K562 (cell line): ENCODE measurements around the gene PTK7. TPM values are rescaled to one million over a fixed set of nuclear protein-coding genes. Genes with fewer than 3 reads are reported as not detected.

Experiments used
- C11orf30 ChIP-seq: fragments of 450-650 bp; IDR thresholded peaks from 2 replicates; pipeline ENCODE4 v1.6.1; 2016; ENCODE audit warnings: low read depth, mild to moderate bottlenecking
- CBFA2T2 ChIP-seq: fragments of 450-650 bp; conservative IDR thresholded peaks from 2 replicates; pipeline ENCODE4 v1.6.1; 2017; ENCODE audit warnings: mild to moderate bottlenecking
- DNMT1 ChIP-seq: fragments of 450-650 bp; IDR thresholded peaks from 2 replicates; pipeline ENCODE4 v1.6.1; 2016; ENCODE audit warnings: antibody characterized with exemption, mild to moderate bottlenecking
- ETV5 ChIP-seq: sonication (generic); formaldehyde crosslinking; IDR thresholded peaks from 2 replicates; pipeline ENCODE4 v1.4.0; 2020; ENCODE audit warnings: low read depth, mild to moderate bottlenecking, missing genetic modification reagents
- HNRNPLL ChIP-seq: fragments of 200-400 bp; formaldehyde crosslinking; IDR thresholded peaks from 2 replicates; pipeline ENCODE4 v1.6.1; 2017; ENCODE audit warnings: low read length, low read depth, mild to moderate bottlenecking; ENCODE audit not compliant: poor library complexity, severe bottlenecking
- HSF4 ChIP-seq: fragments of 250-450 bp; sonication (Bioruptor Pico); IDR thresholded peaks from 2 replicates; pipeline ENCODE4 v2.1.2; 2022; ENCODE audit warnings: mild to moderate bottlenecking, moderate library complexity, borderline replicate concordance
- NCOA2 ChIP-seq, 2 experiments: fragments of 450-650 bp; IDR thresholded peaks; 2 replicates each; pipeline ENCODE4 v1.6.1; 2018; ENCODE audit warnings: mild to moderate bottlenecking in 2 of 2, moderate library complexity in 1 of 2; ENCODE audit not compliant: partially characterized antibody in 2 of 2
- NR4A1 ChIP-seq, 2 experiments: fragments of 250-450 bp in 1 of 2; fragments of 450-650 bp in 1 of 2; sonication (Bioruptor Pico) in 1 of 2; IDR thresholded peaks; 2 replicates each; pipeline versions ENCODE4 v1.4.0 to v1.6.1; 2016 to 2020; ENCODE audit warnings: mild to moderate bottlenecking in 2 of 2, missing compliant biosample characterization in 1 of 2, missing genetic modification characterization in 1 of 2, moderate library complexity in 1 of 2
- RBM39 ChIP-seq: fragments of 200-400 bp; formaldehyde crosslinking; optimal IDR thresholded peaks from 2 replicates; pipeline ENCODE3; 2018; ENCODE audit warnings: low read depth, low read length
- ZFP30 ChIP-seq: fragments of 250-450 bp; sonication (Bioruptor Pico); IDR thresholded peaks from 2 replicates; pipeline ENCODE4 v1.8.0; 2022; ENCODE audit warnings: moderate library complexity, mild to moderate bottlenecking, inconsistent platforms, borderline replicate concordance
- ZNF239 ChIP-seq: fragments of 250-450 bp; sonication (Bioruptor Pico); IDR thresholded peaks from 2 replicates; pipeline ENCODE4 v1.4.0; 2020; ENCODE audit warnings: mild to moderate bottlenecking
- ZNF699 ChIP-seq: fragments of 250-450 bp; sonication (Bioruptor Pico); IDR thresholded peaks from 2 replicates; pipeline ENCODE4 v1.8.0; 2021; ENCODE audit warnings: mild to moderate bottlenecking, moderate library complexity; ENCODE audit not compliant: insufficient replicate concordance
- polyA plus RNA-seq, 8 experiments: library from polyadenylated mRNA; depleted of rRNA in 4 of 8; stranded (reverse) in 5 of 8; unstranded in 3 of 8; fragments of >200 nt; fragmentation: Nextera tagmentation in 2 of 8; fragmentation: Illumina TruSeq in 1 of 8; extraction: Ambion mirVana in 2 of 8; extraction: Trizol in 1 of 8; gene quantifications; 2 replicates each; pipeline versions ENCODE4 v1.2.1 to v1.2.3, GENCODE V29; 2011 to 2014; ENCODE audit warnings: inconsistent platforms in 1 of 8, missing spikeins in 1 of 8
- total RNA-seq, 7 experiments: library from RNA; depleted of rRNA in 6 of 7; stranded (reverse); fragments of >200 nt in 6 of 7; fragmentation: Illumina TruSeq in 2 of 7; extraction: Trizol in 2 of 7; gene quantifications; 2 replicates each; pipeline versions ENCODE4 v1.2.1 to v1.2.3, GENCODE V29; 2011 to 2021; ENCODE audit warnings: low replicate concordance in 1 of 7
- TF ChIP-seq, protein P1 (sequence below): fragments of 200-800 bp; sonication (Bioruptor generic); IDR thresholded peaks from 2 replicates; pipeline ENCODE4 v1.6.1; 2017; ENCODE audit warnings: missing genetic modification characterization, missing compliant biosample characterization
- TF ChIP-seq, protein P2 (sequence below): sonication (generic); formaldehyde crosslinking; IDR thresholded peaks from 2 replicates; pipeline ENCODE4 v1.8.0; 2022; ENCODE audit warnings: missing genetic modification reagents, mild to moderate bottlenecking, borderline replicate concordance
- TF ChIP-seq, protein P3 (sequence below): fragments of 450-650 bp; conservative IDR thresholded peaks from 2 replicates; pipeline ENCODE4 v1.6.1; 2016; ENCODE audit warnings: missing genetic modification characterization, low read depth, mild to moderate bottlenecking, missing compliant biosample characterization, moderate library complexity
- TF ChIP-seq, protein P4 (sequence below): sonication (generic); IDR thresholded peaks from 2 replicates; pipeline ENCODE4 v1.6.1; 2016

The PTK7 gene
- total and polyA plus RNA-seq, 9 of the 15 experiments (the other 6 are each of a cell fraction or from before 2014, with no cell fraction given), result 0.20 to 6.8 (median 4.2) TPM

DNA sequence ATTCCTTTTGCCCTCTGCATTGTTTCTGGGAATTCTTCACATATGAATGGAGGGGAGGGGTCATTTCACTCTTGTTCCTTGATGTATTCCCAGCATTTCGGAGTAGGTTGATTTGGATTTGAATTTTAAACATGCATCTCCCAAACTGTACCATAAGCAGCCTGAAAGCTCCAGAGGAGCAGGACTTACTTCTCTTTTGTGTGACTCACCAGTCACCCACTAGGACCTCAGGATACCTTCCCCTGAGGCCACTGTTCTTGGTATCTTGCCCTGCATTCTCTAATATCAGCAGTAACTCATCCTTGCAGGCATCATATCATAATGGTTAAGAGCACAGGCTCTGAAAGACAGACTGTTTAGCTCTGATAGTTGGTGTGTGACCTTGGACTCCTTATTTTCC, 17.6 kb upstream of the PTK7 start (continued):
- TF ChIP-seq, protein P1, sequence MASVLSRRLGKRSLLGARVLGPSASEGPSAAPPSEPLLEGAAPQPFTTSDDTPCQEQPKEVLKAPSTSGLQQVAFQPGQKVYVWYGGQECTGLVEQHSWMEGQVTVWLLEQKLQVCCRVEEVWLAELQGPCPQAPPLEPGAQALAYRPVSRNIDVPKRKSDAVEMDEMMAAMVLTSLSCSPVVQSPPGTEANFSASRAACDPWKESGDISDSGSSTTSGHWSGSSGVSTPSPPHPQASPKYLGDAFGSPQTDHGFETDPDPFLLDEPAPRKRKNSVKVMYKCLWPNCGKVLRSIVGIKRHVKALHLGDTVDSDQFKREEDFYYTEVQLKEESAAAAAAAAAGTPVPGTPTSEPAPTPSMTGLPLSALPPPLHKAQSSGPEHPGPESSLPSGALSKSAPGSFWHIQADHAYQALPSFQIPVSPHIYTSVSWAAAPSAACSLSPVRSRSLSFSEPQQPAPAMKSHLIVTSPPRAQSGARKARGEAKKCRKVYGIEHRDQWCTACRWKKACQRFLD (CRISPR knock-in tag), result 0 out of 2 replicates have a peak, but pooled peaks have one; percentile 14
- no peak for TF ChIP-seq NR4A1 (CRISPR knock-in tag; IDR thresholded peaks at IDR 0.05)
- TF ChIP-seq NR4A1 (tag; IDR thresholded peaks at IDR 0.05), result no peak
- TF ChIP-seq RBM39, result no peak
- no peak for TF ChIP-seq ZNF699
- no peak for TF ChIP-seq C11orf30
- TF ChIP-seq HSF4 (CRISPR knock-in tag), result no peak
- no peak for TF ChIP-seq ETV5 (CRISPR knock-in tag)
- TF ChIP-seq, protein P2, sequence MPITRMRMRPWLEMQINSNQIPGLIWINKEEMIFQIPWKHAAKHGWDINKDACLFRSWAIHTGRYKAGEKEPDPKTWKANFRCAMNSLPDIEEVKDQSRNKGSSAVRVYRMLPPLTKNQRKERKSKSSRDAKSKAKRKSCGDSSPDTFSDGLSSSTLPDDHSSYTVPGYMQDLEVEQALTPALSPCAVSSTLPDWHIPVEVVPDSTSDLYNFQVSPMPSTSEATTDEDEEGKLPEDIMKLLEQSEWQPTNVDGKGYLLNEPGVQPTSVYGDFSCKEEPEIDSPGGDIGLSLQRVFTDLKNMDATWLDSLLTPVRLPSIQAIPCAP (CRISPR knock-in tag), result no peak
- no peak for TF ChIP-seq HNRNPLL
- no peak for TF ChIP-seq NCOA2 (IDR thresholded peaks at IDR 0.05; ENCODE audit: partially characterized antibody in 2 of 2)
- TF ChIP-seq, protein P3, sequence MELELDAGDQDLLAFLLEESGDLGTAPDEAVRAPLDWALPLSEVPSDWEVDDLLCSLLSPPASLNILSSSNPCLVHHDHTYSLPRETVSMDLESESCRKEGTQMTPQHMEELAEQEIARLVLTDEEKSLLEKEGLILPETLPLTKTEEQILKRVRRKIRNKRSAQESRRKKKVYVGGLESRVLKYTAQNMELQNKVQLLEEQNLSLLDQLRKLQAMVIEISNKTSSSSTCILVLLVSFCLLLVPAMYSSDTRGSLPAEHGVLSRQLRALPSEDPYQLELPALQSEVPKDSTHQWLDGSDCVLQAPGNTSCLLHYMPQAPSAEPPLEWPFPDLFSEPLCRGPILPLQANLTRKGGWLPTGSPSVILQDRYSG (tag), result no peak
- TF ChIP-seq ZFP30, result no peak
- TF ChIP-seq, protein P4, sequence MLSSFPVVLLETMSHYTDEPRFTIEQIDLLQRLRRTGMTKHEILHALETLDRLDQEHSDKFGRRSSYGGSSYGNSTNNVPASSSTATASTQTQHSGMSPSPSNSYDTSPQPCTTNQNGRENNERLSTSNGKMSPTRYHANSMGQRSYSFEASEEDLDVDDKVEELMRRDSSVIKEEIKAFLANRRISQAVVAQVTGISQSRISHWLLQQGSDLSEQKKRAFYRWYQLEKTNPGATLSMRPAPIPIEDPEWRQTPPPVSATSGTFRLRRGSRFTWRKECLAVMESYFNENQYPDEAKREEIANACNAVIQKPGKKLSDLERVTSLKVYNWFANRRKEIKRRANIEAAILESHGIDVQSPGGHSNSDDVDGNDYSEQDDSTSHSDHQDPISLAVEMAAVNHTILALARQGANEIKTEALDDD, result no peak
- peak; percentile 29; the same call in 1 of the 2 replicates for TF ChIP-seq CBFA2T2
- TF ChIP-seq DNMT1, result no peak
- TF ChIP-seq ZNF239 (CRISPR knock-in tag), result no peak
- TF ChIP-seq, all 486 proteins: peak for 4
